GM13977 (cell line): Measurements from ENCODE around the gene ELP4.

ENCODE experiments used
- DNase-seq: peaks from one replicate; pipeline ENCODE4 v3.0.0; 2012; ENCODE audit warnings: low spot score
- CTCF ChIP-seq: IDR thresholded peaks from 2 replicates; pipeline ENCODE4 v1.5.1; 2012; ENCODE audit warnings: mild to moderate bottlenecking, control low read depth; ENCODE audit not compliant: insufficient read depth; ENCODE audit errors: extremely low read depth, missing control alignments
- in situ Hi-C: fragments of 300-500 bp; cut with MboI; formaldehyde crosslinking; loops from one replicate; pipeline ENCODE4 v1.12.0; 2022; ENCODE audit warnings: low sequenced_read_pairs, low pct_unique_long_range_greater_than_20kb, mixed read lengths, inconsistent platforms; ENCODE audit not compliant: unreplicated experiment

Gene ELP4

DNA sequence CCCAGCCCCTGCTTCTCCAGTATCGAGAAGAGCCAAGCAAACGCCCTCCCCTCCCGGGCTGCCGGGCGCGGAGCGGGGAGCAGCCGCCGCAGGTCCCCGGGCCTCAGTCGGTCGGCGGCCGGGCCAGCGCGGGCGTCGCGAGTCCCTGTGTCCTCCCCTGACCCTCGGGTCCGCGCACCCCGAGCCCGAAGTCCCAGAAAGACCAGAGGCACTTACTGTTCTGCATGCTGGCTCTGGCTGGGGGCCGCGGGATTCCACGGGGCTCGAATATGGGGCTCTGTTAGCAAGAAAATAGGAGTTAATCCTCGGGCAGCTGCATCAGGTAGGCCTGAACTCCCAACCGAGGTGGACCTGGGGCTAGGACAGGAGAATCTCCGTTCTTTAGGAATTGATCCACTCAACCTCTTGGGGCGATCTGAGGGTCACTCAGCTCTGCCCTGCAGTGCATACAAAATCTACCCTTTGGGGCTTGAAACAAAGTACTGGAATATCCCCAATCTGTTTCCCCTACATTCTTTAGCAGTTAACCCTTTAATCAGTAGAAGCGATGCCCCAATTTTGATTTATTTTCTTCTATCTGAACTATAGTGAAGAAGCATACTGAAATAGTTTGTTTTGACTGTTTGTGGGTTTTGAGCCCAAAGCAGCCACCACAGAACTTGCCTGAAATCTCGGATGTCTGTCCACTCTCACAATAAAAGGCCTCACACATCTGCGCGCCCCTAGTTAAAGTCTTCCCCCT, 296.8 kb downstream of the ELP4 start:
- TF ChIP-seq CTCF, result no peak
- in situ Hi-C loops, result loop anchor here (25.0 kb wide), 1 partner anchor 631 kb away; the partner anchor contains the start of gene WT1
- DNase-seq, result peak; percentile 36

- TF ChIP-seq CTCF, result no peak
- in situ Hi-C loops, result loop anchor here (25.0 kb wide), 1 partner anchor 630 kb away; the partner anchor contains the start of gene WT1
- peak; percentile 20 for DNase-seq
Measured at GRCh38 chr11:31806928-31807798, 297.6 kb downstream of the ELP4 start.

- DNase-seq, result peak; percentile 24
- no peak for TF ChIP-seq CTCF
- in situ Hi-C loops, result loop anchor here (25.0 kb wide), 1 partner anchor 629 kb away; the partner anchor contains the start of gene WT1
Measured at GRCh38 chr11:31807799-31808667, 298.5 kb downstream of the ELP4 start.

- DNase-seq, result peak; percentile 29
- TF ChIP-seq CTCF, result no peak
- in situ Hi-C loops, result loop anchor here (25.0 kb wide), 1 partner anchor 628 kb away; the partner anchor contains the start of gene WT1
Measured at GRCh38 chr11:31808721-31809540, 299.4 kb downstream of the ELP4 start.

GRCh38 chr11:31809541-31809856, 299.9 kb downstream of the ELP4 start:
- in situ Hi-C loops, result loop anchor here (25.0 kb wide), 1 partner anchor 628 kb away; the partner anchor contains the start of gene WT1
- DNase-seq, result peak; percentile 32
- no peak for TF ChIP-seq CTCF
